Panc1 (cell line): ENCODE results near the gene ADGRL3. TPM values are rescaled to one million over a fixed set of nuclear protein-coding genes. Genes with fewer than 3 reads are reported as not detected.

Source experiments
- ATAC-seq: fragments of 200-7000 bp; cut with Tn5 transposase; 2 replicates; pipeline ENCODE4 v1.9.1; 2020; ENCODE audit warnings: mild to moderate bottlenecking, moderate library complexity
- BruUV-seq: library from RNA; stranded (reverse); fragments of 400-500 nt; replicated peaks from 2 replicates; lab custom pipeline; 2021; lab: Mats Ljungman, UMichigan
- CTCF ChIA-PET: fragments of 300-600 bp; sonication (Branson Sonifier 250); formaldehyde crosslinking; loops from one replicate; lab custom pipeline; 2022; ENCODE audit warnings: antibody characterized with exemption; lab: Charles Lee
- POLR2A ChIA-PET: fragments of 300-600 bp; sonication (Branson Sonifier 250); formaldehyde crosslinking; loops from one replicate; lab custom pipeline; 2022; ENCODE audit warnings: antibody characterized with exemption; lab: Charles Lee
- DNase-seq: peaks from one replicate; pipeline ENCODE4 v3.0.0-alpha.2; 2010; ENCODE audit warnings: low read depth, low spot score
- H3K27ac ChIP-seq: 2 replicates; pipeline ENCODE4 v1.5.1; 2011; ENCODE audit warnings: mild to moderate bottlenecking, low read length, inconsistent platforms
- H3K27me3 ChIP-seq: fragments of 200-500 bp; sonication (Bioruptor generic); 2 replicates; pipeline ENCODE4 v1.6.0; 2014; ENCODE audit warnings: low read length, inconsistent platforms; ENCODE audit not compliant: control insufficient read depth, insufficient read depth
- H3K36me3 ChIP-seq: fragments of 200-500 bp; sonication (Bioruptor generic); 2 replicates; pipeline ENCODE4 v1.5.1; 2014; ENCODE audit warnings: inconsistent platforms, mild to moderate bottlenecking, low read length, moderate library complexity; ENCODE audit not compliant: control insufficient read depth, insufficient read depth
- H3K4me1 ChIP-seq: 2 replicates; pipeline ENCODE4 v1.5.1; 2011; ENCODE audit warnings: inconsistent platforms, mild to moderate bottlenecking, low read length, moderate library complexity; ENCODE audit not compliant: control insufficient read depth, insufficient read depth
- H3K4me3 ChIP-seq, 2 experiments: 2 replicates each; pipeline ENCODE4 v1.5.1; 2011 to 2012; ENCODE audit warnings: low read depth in 2 of 2, low read length in 2 of 2, mild to moderate bottlenecking in 2 of 2, inconsistent platforms in 1 of 2, moderate library complexity in 1 of 2
- H3K9me3 ChIP-seq: fragments of 200-500 bp; sonication (Bioruptor generic); 2 replicates; pipeline ENCODE4 v1.5.1; 2014; ENCODE audit warnings: low read depth, mild to moderate bottlenecking, inconsistent platforms, low read length, moderate library complexity; ENCODE audit not compliant: control insufficient read depth, insufficient read depth
- POLR2AphosphoS5 ChIP-seq: IDR thresholded peaks from 2 replicates; pipeline ENCODE4 v1.6.1; 2012; ENCODE audit warnings: mild to moderate bottlenecking, low read depth, low read length, moderate library complexity
- SIN3A ChIP-seq: IDR thresholded peaks from 2 replicates; pipeline ENCODE4 v1.6.1; 2012; ENCODE audit warnings: low read depth, mild to moderate bottlenecking, low read length, moderate library complexity, borderline replicate concordance; ENCODE audit not compliant: insufficient read depth
- TCF7L2 ChIP-seq: IDR thresholded peaks from 2 replicates; pipeline ENCODE4 v1.6.1; 2011; ENCODE audit warnings: mild to moderate bottlenecking, low read depth, low read length, inconsistent platforms
- in situ Hi-C: cut with HindIII; loops from 2 replicates; pipeline ENCODE4 v1.10.0; 2016; ENCODE audit warnings: low sequenced_read_pairs, low pct_unique_long_range_greater_than_20kb
- intact Hi-C: fragments of 100-400 bp; cut with micrococcal nuclease; formaldehyde crosslinking; loops from one replicate; pipeline ENCODE4 v1.10.0; 2022; ENCODE audit not compliant: unreplicated experiment
- total RNA-seq: library from RNA; stranded (reverse); gene quantifications from one replicate; pipeline ENCODE4 v1.2.1, GENCODE V29; 2021; ENCODE audit not compliant: unreplicated experiment
- TF ChIP-seq, protein P1 (sequence below), 2 experiments: IDR thresholded peaks; 2 replicates each; pipeline ENCODE4 v1.6.1; 2011 to 2012; ENCODE audit warnings: low read depth in 2 of 2, control low read depth in 1 of 2, low read length in 1 of 2, mild to moderate bottlenecking in 1 of 2, moderate library complexity in 1 of 2; ENCODE audit not compliant: insufficient read depth in 1 of 2
- TF ChIP-seq, protein P2 (sequence below): fragments of 450-650 bp; IDR thresholded peaks from 2 replicates; pipeline ENCODE4 v1.5.1; 2017; ENCODE audit warnings: mild to moderate bottlenecking

ADGRL3 gene
- total RNA-seq, 1 experiment from 2014 or later: 0.23 TPM

DNA sequence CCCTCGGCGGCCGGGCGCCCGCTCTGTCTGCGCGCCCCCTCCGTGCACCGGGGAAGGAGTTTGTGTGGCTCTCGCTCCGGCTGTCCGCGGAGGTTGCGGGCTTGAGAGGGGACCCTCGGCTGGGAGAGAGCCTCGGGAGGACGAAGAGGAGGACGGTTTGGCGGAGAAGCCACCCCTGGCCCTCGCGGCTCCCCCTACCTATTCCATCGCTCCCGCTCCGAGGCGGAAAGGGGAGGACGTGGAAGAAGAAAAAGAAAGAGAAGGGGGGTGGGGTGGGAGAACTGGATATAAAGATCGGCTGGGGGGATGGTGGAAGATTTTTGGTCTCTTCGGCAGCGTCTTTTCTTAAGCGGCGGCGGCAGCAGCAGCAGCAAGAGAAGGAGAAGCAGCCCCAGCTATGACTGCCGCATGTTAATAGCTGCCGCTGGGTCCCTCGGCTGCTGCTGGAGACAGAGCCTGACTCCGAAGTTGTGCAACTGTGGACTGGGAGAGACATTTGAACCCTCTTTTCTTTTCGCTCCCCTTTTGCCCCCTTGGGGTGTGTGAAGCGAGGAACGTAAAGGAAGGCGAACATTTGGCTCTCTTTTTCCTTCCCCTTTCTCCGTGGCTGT, 895 bp downstream of the ADGRL3 start:
- no TSS peak for BruUV-seq
- no peaks in the 10 kb centered on the region for H3K36me3 ChIP-seq
- no peak overlapping the region for H3K27ac ChIP-seq
- H3K4me3 ChIP-seq: peak overlapping the region; percentile 34 to 46
- TF ChIP-seq POLR2AphosphoS5 (no peak), TCF7L2 (no peak), SIN3A (no peak)
- TF ChIP-seq, protein P1, sequence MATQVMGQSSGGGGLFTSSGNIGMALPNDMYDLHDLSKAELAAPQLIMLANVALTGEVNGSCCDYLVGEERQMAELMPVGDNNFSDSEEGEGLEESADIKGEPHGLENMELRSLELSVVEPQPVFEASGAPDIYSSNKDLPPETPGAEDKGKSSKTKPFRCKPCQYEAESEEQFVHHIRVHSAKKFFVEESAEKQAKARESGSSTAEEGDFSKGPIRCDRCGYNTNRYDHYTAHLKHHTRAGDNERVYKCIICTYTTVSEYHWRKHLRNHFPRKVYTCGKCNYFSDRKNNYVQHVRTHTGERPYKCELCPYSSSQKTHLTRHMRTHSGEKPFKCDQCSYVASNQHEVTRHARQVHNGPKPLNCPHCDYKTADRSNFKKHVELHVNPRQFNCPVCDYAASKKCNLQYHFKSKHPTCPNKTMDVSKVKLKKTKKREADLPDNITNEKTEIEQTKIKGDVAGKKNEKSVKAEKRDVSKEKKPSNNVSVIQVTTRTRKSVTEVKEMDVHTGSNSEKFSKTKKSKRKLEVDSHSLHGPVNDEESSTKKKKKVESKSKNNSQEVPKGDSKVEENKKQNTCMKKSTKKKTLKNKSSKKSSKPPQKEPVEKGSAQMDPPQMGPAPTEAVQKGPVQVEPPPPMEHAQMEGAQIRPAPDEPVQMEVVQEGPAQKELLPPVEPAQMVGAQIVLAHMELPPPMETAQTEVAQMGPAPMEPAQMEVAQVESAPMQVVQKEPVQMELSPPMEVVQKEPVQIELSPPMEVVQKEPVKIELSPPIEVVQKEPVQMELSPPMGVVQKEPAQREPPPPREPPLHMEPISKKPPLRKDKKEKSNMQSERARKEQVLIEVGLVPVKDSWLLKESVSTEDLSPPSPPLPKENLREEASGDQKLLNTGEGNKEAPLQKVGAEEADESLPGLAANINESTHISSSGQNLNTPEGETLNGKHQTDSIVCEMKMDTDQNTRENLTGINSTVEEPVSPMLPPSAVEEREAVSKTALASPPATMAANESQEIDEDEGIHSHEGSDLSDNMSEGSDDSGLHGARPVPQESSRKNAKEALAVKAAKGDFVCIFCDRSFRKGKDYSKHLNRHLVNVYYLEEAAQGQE (IDR thresholded peaks at IDR 0.05; ENCODE audit: insufficient read depth in 1 of 2, low read depth in 2 of 2, low read length in 1 of 2): no peak
- TF ChIP-seq, protein P2, sequence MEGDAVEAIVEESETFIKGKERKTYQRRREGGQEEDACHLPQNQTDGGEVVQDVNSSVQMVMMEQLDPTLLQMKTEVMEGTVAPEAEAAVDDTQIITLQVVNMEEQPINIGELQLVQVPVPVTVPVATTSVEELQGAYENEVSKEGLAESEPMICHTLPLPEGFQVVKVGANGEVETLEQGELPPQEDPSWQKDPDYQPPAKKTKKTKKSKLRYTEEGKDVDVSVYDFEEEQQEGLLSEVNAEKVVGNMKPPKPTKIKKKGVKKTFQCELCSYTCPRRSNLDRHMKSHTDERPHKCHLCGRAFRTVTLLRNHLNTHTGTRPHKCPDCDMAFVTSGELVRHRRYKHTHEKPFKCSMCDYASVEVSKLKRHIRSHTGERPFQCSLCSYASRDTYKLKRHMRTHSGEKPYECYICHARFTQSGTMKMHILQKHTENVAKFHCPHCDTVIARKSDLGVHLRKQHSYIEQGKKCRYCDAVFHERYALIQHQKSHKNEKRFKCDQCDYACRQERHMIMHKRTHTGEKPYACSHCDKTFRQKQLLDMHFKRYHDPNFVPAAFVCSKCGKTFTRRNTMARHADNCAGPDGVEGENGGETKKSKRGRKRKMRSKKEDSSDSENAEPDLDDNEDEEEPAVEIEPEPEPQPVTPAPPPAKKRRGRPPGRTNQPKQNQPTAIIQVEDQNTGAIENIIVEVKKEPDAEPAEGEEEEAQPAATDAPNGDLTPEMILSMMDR: no peak
- peaks cover 10% of the 10 kb centered on the region for H3K27me3 ChIP-seq
- H3K4me1 ChIP-seq: no peaks in the 10 kb centered on the region
- in situ Hi-C loops (no loop called here), intact Hi-C loops (no loop called here)
- ChIA-PET CTCF (no interaction called here), POLR2A (no interaction called here)
- H3K9me3 ChIP-seq: no peaks in the 10 kb centered on the region
- DNase-seq (no peak), ATAC-seq (peak; percentile 52; the same call in 1 of the 2 replicates)

DNA sequence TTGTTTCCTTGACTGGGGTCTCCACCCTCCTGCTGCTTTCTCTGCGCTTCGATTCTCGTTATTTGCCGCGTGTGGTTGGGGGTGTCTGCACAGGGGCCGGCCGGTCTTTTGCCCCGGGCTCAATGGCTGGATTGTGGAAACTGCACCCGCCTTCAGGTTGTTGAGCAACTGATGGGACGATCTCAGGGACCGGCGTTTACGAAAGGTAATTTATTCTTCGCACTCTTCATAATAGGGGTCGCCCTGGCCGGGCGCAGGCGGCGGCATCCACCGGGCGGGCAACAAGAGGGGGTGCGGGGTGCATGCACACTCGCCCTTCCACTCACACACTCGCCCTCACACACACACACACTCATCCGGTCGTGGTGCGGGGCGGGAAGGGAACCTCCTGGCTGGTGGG, 1.4 kb downstream of the ADGRL3 start:
- Histone ChIP-seq H3K4me3 (peak overlapping the region; percentile 34 to 46), H3K9me3 (no peaks in the 10 kb centered on the region), H3K36me3 (no peaks in the 10 kb centered on the region), H3K4me1 (no peaks in the 10 kb centered on the region), H3K27ac (no peak overlapping the region), H3K27me3 (peaks cover 10% of the 10 kb centered on the region)
- in situ Hi-C loops (no loop called here), intact Hi-C loops (no loop called here)
- no peak for TF ChIP-seq POLR2AphosphoS5
- no peak for TF ChIP-seq TCF7L2
- TF ChIP-seq, protein P1 (IDR thresholded peaks at IDR 0.05; ENCODE audit: insufficient read depth in 1 of 2, low read depth in 2 of 2, low read length in 1 of 2): no peak
- no peak for DNase-seq
- BruUV-seq: no TSS peak
- ATAC-seq: 0 out of 2 replicates have a peak, but pooled peaks have one; percentile 38
- ChIA-PET CTCF (no interaction called here), POLR2A (no interaction called here)
